Stimulated activated CD4-positive, alpha-beta T cell treated with anti-CD3 and anti-CD28 coated beads, Interleukin-1b, Interleukin-23, amount 100 ng/mL, for 1 hour (primary cell): ENCODE data around the gene CNOT11.
"Not testable (repeated sequence)": the region's sequence is repeated elsewhere in the genome, so short reads cannot be mapped to it uniquely, and the experiment has no call there.

Source experiments
- DNase-seq, 2 donors: peaks; one replicate each; pipeline ENCODE4 v3.0.0-alpha.2; 2020; ENCODE audit warnings: low read depth in 2 of 2

The CNOT11 gene

DNA sequence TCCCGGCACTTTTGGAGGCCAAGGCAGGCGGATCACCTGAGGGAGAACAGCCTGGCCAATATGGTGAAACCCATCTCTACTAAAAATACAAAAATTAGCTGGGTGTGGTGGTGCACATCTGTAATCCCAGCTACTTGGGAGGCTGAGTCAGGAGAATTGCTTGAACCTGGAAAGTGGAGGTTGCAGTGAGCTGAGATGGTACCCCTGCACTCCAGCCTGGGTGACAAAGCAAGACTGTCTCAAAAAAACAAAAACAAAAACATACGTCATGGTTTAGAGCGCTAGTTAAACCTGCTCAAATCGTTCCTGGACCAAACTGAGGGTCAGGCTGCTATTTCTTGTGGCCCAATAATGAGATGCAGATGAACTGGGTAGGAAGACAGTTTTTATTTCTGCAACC, 7.2 kb upstream of the CNOT11 start:
- DNase-seq = not testable (repeated sequence)

DNA sequence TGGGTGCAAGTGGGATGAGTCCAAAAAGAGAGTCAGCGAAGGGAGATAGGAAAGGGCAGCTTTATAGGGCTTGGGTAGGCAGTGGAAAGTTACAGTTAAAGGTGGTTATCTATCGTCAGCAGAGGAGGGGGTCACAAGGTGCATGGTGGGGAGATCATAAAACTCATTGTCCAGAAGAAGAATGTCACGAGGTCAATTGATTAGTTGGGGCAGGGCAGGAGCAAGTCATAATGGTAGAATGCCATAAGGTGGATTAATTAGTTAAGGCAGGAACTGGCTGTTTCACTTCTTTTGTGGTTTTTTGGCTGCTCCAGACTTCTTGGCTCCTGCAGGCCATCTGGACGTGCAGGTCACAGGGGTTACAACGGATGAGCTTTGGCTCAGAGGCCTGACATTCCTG, 3.9 kb upstream of the CNOT11 start:
- not testable (repeated sequence) for DNase-seq

DNA sequence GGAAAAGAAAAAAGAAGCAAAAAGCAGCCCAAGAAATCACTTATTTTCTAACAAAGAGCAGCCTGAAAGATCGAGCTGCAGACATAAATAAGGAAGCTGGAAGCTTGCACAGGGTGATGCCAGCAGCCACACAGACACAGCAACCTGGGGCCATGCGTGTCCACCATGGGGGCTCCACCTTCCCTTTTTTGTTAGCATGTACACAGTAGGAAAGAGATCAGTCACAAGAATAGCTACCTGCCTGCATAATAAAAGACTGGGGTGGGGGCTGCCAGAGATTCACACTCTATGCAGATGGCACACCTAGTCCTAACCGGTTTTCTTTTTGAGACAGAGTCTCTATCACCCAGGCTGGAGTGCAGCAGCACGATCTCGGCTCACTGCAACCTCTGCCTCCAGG, 2.9 kb upstream of the CNOT11 start:
- no peak for DNase-seq

DNA sequence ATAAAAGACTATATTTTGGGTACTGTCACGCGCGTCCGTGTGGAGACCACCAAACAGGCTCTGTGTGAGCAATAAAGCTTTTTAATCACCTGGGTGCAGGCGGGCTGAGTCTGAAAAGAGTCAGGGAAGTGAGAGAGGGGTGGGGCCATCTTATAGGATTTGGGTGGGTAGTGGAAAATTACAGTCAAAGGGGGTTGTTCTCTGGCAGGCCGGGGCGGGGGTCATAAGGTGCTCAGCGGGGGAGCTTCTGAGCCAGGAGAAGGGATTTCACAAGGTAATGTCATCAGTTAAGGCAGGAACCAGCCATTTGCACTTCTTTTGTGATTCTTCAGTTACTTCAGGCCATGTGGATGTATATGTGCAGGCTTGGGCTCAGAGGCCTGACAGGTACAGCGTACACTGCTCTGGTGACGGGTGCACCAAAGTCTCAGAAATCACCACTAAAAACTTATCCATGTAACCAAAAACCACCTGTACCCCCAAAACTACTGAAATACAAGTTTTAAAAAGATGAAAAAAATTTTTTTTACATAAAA, 1.4 kb upstream of the CNOT11 start:
- not testable (repeated sequence) for DNase-seq

DNA sequence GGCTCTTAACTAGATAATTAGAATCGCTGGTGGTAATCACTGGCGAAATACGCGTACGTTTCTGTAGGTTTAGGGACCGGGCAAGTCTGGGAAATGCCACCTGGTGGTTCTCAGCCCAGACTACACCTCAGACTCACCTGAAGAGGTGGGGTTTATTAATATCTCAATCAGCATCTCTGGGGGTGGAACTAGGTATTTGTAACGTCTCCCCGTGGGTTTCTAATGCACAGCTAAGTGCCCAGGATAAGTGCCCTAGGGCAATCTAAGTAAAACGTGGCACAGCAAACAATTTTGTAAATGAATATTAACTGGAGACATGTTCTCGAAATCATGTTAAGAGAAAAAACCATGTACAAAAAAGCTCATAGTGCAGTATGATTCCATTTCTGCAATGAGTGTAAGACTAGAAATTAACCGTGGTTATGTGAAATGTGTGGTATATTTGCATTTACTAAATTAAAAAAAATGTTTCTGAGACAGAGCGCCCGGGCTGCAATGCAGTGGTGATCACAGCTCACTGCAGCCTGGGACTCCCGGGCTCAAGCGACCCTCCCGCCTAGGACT, 760 bp upstream of the CNOT11 start:
- no peak for DNase-seq

DNA sequence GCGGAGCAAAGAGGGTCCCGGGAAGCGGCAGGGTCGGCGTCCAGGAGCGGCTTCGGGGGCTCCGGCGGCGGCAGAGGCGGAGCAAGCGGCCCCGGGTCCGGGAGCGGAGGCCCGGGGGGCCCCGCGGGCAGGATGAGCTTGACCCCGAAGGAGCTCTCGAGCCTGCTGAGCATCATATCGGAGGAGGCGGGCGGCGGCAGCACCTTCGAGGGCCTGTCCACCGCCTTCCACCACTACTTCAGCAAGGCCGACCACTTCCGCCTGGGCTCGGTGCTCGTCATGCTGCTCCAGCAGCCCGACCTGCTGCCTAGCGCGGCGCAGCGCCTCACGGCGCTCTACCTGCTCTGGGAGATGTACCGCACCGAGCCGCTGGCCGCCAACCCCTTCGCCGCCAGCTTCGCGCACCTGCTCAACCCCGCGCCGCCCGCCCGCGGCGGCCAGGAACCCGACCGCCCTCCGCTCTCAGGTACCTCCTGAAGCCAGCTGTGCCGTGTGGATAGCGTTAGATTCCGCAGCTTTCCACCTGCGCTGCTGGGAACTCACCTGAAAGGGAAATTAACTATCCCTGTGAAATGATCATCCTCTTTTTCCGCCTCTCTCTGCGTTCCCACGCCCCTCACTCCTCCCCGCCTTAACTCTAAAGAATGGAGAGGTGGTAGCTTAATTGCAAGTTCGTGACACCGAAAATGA, 472 bp downstream of the CNOT11 start:
- DNase-seq = peak; percentile 32 to 38

DNA sequence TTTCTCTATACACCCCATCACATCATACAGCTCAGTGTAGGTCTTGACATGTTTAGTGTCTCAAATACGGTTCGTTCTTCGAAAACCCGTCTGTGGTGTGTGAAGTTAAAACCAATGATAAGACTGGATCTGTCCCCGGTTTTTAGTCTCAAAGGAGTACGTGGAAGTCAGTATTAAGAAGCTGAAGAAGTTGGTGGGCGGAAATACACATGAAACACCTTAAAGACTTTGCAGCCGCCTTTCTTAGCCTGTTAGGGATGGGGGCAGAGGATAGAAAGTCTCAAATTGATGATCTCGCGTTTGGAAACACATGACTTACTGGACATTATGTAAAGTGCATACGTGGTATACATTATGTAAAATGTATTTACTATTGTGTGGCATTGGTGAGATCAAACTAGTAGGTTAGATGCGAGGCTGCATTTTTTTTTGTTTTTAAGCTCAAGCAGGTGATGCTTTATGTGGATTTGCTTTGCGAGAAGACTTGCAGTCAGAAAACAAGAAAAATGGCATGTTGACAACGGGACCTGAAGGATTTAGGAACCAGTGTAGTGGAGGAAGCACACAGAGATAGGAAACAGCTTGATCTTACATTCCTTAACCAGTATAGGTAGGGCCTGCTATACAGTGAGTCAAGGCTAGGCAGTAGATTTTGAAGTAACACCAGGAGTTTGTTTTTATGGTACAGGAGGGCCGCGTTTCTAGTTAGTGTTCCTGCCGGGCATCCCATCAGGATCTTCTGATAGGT, 1.2 kb downstream of the CNOT11 start:
- DNase-seq = no peak

DNA sequence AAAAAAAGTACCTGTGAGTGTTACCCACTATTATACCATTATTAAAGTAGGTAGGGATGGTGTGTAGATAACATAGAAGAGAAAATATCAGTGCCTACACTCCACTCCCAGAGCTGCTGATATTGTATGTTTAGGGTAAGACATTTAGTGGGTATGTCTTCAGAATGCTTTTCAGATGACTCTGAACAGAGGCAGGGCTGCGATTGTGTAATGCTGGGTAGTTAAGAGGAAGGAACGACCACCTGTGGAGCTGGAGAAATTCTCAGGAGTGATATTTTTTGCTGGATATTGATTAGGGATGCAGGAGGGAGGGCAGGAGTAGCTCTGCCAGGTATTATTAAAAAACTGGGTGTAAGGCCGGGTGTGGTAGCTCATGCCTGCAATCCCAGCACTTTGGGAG, 2.8 kb downstream of the CNOT11 start:
- DNase-seq = no peak

DNA sequence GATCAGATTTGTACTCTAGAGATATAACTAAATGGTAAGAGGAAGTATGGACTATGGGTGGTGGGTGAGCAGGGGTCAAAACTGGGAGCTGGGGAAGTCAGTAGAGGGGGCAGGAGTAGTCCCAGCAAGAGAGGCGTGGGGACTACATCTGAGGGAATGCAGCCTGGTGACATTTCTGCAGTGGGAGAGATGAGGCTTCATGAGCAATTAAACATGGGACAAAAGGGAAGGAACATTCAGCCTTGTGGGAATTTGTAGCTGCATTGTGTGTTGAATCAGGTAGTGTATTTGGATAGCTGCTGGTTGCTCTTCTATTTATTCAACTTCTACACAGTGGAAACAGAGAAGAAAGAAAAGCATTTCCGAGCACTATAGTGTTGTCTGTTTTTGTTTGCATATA, 3.6 kb downstream of the CNOT11 start:
- no peak for DNase-seq

DNA sequence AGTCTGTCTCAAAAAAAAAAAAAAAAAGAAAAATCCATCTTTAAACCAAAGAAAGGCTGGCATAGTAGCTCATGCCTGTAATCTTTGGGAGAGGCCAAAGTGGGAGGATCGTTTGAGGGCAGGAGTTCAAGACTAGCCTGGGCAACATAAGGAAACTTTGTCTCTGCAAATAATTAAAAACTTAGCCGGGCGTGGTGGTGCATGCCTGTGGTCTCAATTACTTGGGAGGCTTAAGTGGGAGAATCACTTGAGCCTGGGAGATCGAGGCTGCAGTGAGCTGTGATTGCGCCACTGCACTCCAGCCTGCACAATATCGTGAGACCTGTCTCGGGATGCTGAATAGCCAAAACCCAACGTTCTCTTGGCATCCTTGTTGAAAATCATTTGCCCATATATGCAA, 6.1 kb downstream of the CNOT11 start:
- DNase-seq = no peak

DNA sequence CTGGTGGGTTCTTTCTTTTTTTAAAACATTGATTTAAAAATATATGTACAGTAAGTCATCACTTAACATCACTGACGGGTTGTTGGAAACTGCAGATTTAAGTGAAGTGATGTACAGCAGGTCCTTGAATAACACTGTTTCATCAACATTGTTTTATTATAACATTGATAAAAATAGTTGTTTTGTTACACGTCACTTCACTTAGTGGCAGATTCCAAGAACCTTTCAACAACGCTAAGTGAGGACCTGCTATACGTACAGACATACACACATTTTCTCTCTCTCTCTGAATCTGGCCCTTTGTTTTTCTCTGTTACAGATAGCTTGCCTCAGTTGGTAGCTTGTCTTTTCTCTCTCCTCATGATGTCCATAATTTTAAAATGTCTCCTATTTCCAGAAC, 9.5 kb downstream of the CNOT11 start:
- no peak for DNase-seq

DNA sequence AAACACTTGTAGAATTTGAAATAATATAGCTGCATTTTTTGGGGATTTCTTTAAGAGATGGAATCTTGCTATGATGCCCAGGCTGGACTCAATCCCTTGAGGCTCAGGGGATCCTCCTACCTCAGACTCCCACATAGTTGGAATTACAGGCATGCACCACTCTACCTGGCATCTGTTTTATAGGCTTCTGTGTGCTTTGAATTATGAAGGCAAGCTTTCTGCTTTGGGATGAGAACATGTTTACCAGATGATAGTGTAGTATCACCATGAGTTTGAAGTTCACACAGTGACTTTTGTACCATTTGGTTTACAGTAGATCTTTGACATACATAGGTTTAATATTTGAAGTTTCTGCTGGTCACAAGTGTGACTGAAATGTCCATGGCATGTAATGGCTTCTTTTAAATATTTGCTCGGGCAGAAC, 10.7 kb downstream of the CNOT11 start:
- no peak for DNase-seq

DNA sequence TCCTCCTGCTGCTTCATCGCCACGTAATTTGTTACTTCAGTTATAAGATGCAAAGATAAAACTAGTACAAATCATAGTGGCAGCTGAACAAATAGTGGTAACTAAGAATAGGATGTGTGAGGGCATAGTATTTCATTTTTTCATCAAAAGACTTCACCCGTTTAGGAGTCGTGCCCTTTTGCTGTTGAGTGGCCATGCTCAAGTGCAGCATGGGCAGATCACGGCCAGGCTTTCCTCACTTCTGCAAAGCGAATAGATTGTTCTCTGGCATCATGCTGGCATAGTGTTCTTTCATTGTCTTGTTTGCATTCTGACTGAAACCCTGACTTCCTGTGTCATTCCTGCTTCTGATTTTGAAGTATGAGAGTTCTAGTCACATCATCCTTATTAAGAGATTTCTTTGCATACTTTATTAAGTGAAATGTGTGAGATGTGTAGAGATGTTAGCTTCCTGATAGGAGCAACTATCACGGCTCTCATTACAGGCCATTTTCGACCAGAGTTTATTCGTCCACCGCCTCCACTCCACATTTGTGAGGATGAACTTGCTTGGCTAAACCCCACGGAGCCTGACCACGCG, 11.8 kb downstream of the CNOT11 start:
- no peak for DNase-seq

DNA sequence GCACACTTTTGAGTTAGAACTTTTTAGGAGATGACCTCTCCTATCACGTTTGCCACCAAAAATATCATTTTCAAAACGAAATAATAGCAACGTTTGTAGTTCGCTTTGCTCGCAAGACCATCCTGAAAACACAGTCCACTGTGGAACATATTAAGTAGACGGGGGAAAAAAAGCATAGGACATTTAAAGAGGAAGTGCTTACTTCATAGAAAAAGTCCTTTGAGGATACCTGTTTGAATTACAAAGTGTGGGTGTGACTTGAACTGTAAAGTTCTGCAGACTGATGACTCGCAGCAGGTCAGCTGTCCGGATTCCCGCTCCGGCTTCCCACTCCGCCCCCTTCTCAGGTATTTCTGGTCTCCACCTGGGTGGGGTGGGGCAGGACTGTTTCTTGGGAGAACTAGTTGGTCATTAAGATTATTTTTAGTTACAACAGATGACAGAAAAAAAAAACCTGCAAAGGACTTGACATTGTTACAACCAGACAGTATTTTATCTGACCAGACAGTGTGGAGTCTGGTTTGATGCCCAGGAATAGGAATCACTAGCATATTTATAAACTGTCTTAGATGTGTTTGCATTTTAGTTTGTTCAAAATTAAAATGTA, 13.3 kb downstream of the CNOT11 start:
- no peak for DNase-seq

DNA sequence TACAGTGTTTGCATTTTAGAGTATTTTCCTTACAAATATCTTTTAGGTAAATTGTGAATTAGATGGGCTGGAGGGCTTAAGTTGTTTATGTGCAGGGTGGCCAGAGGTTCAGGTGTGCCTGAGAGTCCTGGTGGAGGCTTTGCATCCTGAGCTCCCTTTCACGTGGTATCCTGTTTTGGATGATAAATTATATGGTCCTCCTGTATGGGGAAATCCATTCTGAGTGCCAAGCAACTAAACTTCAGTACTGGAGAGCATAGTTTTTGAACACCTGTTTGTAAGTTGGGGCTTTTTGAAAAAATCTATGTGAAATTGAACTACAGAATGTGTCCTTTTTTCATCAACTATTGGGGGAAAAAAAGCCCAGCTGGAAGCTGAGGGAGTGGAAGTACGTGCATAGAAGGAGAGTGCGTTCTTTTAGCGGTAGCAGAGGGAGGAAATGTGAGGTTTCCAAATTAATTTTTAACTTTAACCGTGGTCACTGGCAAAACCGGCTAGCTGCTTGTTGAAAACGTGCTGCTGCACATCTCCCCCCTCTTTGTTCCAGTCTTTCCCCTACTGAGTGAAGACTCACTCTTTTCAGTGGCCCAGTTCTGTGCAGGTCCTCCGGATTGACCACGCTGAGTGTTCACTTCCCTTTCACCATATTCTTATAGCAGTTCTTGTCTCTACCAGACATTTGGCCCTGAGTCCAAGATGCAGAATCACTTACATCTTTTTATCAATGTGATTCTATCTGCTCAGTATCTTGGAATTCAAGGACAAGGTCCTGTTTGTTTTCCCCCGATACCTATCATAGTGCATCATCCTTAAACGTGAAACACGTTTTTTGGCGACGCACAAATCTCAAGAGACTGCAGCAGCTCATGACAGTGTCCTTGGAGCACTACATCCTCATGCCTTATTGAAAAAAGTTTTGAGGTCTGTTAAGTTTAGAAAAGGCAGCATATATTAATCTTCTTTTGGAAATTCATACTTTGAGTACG, 15.3 kb downstream of the CNOT11 start:
- no peak for DNase-seq

DNA sequence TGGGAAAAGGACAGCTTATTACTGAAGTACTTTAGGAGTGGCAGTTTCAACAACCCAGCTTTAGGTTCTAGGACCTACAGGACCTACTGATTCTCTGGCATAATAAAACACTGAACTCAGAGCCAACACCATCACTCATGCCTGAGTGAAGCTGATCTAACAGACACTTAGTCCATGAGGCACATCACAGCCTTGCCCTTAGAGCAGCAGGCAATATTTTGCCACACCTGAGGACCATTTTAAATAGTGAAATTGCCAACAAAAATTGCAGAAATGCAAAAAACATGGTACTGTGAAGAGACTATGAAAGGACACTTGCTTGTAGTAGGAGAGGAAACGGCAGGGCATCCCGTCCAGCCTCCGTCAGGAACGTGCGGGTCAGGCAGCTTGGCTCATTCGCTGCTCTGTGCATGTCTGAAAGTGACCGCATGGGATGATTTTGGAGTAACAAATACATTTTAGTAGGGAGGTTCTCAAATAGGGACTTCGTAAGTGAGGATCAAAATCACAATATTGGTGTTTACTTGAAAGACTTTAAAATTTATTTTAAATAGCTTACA, 18.1 kb downstream of the CNOT11 start:
- no peak for DNase-seq

DNA sequence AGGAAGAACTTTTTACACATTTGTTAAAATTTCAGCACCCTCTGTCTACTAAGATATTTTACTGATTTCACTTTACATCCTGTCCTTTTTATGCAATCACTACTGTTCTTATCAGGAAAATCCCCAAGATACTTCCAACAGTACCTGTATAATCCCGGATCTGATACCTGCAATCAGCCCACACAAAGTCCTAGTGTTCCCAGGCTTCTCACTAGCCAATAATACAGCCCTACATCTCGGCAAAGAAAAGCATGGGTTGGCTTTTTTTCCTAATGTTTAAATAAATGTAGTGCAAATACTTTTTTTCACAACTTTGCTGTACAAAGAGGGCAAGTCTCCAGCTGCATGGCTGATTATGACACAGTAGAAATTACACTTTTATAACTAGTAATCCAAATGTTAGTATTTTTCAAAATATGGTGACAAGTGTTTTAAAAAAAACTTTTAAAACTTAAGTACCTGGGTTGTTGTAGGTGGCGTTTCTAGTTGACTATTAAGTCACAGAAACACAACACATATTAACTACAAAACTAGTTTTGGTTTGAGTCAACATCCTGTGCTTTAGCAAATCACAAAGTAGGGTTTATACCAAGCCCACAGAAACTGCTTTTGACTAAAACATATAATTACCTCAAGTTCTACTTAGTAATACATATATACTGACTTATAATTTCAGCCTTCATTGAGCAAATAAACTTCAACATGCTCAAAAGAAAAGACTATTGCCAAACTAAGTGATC, 19.5 kb downstream of the CNOT11 start:
- DNase-seq = no peak

DNA sequence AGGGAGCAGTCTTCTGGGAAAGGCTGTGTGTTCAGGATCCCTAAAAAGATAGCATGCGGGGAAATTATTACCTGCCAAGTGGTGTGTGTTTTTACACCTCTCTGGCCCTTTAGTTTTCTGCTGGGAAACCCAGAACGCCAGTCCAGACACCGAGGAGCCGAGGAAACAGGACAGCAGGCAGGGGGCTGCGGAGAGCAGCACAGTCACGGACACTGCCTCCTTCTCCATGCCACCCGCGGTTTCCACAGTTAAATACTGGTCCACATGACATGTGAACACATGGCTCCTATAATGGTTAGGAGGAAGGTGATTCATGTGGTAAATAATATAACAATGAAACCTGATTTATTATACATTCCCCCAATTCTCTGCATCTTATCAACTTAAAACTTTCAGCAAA, 20.4 kb downstream of the CNOT11 start:
- DNase-seq = no peak

DNA sequence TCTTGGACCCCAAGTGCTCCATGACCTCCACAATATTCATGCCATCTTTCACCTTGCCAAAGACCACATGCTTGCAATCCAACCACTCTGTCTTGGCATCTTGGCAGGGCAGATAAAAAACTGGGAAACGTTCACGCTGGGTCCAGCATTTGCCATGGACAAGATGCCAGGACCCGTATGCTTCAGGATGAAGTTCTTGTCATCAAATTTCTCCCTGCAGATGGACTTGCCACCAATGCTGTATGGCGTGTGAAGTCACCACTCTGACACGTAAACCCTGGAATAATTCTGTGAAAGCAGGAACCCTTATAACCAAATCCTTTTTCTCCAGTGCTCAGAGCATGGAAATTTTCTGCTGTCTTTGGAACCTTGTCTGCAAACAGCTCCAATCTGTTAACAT, 21.5 kb downstream of the CNOT11 start:
- no peak for DNase-seq

DNA sequence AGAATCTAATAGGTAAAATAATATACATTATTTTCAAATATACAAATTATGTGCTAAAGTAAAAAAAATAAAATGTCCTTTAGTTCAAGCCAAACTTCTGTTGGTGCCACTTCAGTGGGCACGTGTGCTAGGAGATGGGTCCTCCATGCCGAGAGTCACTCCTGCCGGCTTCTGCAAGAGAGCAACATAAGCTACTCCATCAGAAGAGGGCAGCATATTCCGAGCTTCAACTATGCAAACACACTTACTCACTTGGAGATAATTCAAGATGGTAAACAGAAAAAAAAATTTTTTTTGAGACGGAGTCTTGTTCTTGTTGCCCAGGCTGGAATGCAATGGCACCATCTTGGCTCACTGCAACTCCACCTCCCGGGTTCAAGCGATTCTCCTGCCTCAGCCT, 24.4 kb downstream of the CNOT11 start:
- no peak for DNase-seq
